GM21576 (cell line): ENCODE results near the gene STOML1.

Source experiments
- ATAC-seq: cut with Tn5 transposase; IDR thresholded peaks from one replicate; pipeline ENCODE4 v1.9.1; 2021; ENCODE audit warnings: mild to moderate bottlenecking, moderate library complexity; ENCODE audit not compliant: unreplicated experiment

The STOML1 gene

GRCh38 chr15:73991726-73992593 lies at the start of gene STOML1:
STOML1 (minus strand) TSS chr15:73992295; CDS start chr15:73992223, 72 bp downstream.
- peak; percentile 59 for ATAC-seq

GRCh38 chr15:74041311-74041756 lies 49.2 kb upstream of the STOML1 start:
- no peak for ATAC-seq

GRCh38 chr15:74040109-74040850 lies 48.2 kb upstream of the STOML1 start:
- no peak for ATAC-seq

- no peak for ATAC-seq
Observed at GRCh38 chr15:74039656-74040010, 47.5 kb upstream of the STOML1 start.

- ATAC-seq = no peak
Observed at GRCh38 chr15:74038707-74039655, 46.9 kb upstream of the STOML1 start.

GRCh38 chr15:74037171-74038117 lies 45.3 kb upstream of the STOML1 start:
- ATAC-seq = no peak

- ATAC-seq = no peak
Observed at GRCh38 chr15:74036271-74037170, 44.4 kb upstream of the STOML1 start.

GRCh38 chr15:74035121-74036017 lies 43.3 kb upstream of the STOML1 start:
- ATAC-seq = no peak

- no peak for ATAC-seq
Observed at GRCh38 chr15:74034206-74034755, 42.2 kb upstream of the STOML1 start.

GRCh38 chr15:74032606-74033561 lies 40.8 kb upstream of the STOML1 start:
- ATAC-seq = no peak

- ATAC-seq = no peak
Observed at GRCh38 chr15:74032046-74032445, 40.0 kb upstream of the STOML1 start.

- ATAC-seq = no peak
Observed at GRCh38 chr15:74028646-74029045, 36.6 kb upstream of the STOML1 start.

- ATAC-seq = no peak
Observed at GRCh38 chr15:74027688-74028087, 35.6 kb upstream of the STOML1 start.

- no peak for ATAC-seq
Observed at GRCh38 chr15:74025436-74025835, 33.3 kb upstream of the STOML1 start.

- no peak for ATAC-seq
Observed at GRCh38 chr15:74024687-74025086, 32.6 kb upstream of the STOML1 start.

GRCh38 chr15:74022706-74023470 lies 30.8 kb upstream of the STOML1 start:
- no peak for ATAC-seq
